ENCODE measurements around the gene ACER3.

ACER3 gene

GRCh38 chr11:76972051-76972450 lies 111.3 kb downstream of the ACER3 start:
- Histone ChIP-seq H3K4me3 (no peak overlapping the region), H3K9ac (no peak overlapping the region), H3K4me2 (no peak overlapping the region), H3K9me3 (replicated peaks in 1 of 11) (peaks cover 19 to 35% (median 27%) of the 10 kb centered on the region in 11 experiments), H3K27me3 (no peaks in the 10 kb centered on the region), H3K27ac (no peak overlapping the region), H3K4me1 (no peaks in the 10 kb centered on the region), H4K20me1 (no peaks in the 10 kb centered on the region), H3K36me3 (peaks cover 0 to 43% (median 11%) of the 10 kb centered on the region in 11 experiments; a peak in 15 of 22 replicates)
- TF ChIP-seq Cebpa-rat (IDR thresholded peaks at IDR 0.05) = no peak

- no peak overlapping the region for H3K9ac ChIP-seq
- H3K9me3 ChIP-seq (replicated peaks in 1 of 11) = peaks cover 39 to 55% (median 48%) of the 10 kb centered on the region in 11 experiments
- H3K27ac ChIP-seq = no peak overlapping the region
- H3K4me1 ChIP-seq = no peaks in the 10 kb centered on the region
- no peaks in the 10 kb centered on the region for H3K27me3 ChIP-seq
- no peak overlapping the region for H3K4me3 ChIP-seq
- no peaks in the 10 kb centered on the region for H4K20me1 ChIP-seq
- no peak for TF ChIP-seq Cebpa-rat (IDR thresholded peaks at IDR 0.05)
- peaks cover 17 to 66% (median 32%) of the 10 kb centered on the region in 11 experiments for H3K36me3 ChIP-seq
- no peak overlapping the region for H3K4me2 ChIP-seq
Observed at GRCh38 chr11:76974179-76974891, 113.6 kb downstream of the ACER3 start.

- Histone ChIP-seq H3K4me1 (no peaks in the 10 kb centered on the region), H3K27ac (no peak overlapping the region), H3K9me3 (replicated peaks in 1 of 11) (peaks cover 39 to 50% (median 46%) of the 10 kb centered on the region in 11 experiments), H3K4me2 (no peak overlapping the region), H3K9ac (no peak overlapping the region), H3K4me3 (no peak overlapping the region), H4K20me1 (0 out of 22 replicates have a peak, but pooled peaks cover 0 to under 1% (median 0%) of the 10 kb centered on the region in 11 experiments), H3K27me3 (no peaks in the 10 kb centered on the region), H3K36me3 (peaks cover 17 to 72% (median 32%) of the 10 kb centered on the region in 11 experiments)
- TF ChIP-seq Cebpa-rat (IDR thresholded peaks at IDR 0.05) = no peak
Observed at GRCh38 chr11:76975513-76975912, 114.8 kb downstream of the ACER3 start.

DNA sequence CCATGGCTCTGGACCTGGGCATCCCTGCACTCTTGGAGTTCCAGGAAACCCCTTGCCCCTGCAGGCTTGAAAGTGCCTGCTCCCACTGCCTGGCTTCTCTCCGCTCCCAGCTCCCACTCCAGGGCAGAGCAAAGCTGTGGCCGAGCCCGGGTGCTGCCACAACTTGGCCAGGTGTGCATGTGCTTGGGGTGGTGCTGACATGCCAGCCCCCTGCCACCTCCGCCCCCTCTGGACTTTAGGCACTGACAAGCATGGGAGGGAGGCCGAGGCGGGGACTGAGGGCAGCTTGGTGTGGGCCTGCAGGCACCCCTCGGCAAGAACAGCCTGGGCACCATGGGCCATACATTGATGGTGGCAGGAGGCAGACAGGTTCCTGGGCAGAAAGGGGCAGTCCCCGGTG lies 117.1 kb downstream of the ACER3 start:
- Histone ChIP-seq H3K27me3 (no peaks in the 10 kb centered on the region), H4K20me1 (0 out of 22 replicates have a peak, but pooled peaks cover 0 to 3% (median 0%) of the 10 kb centered on the region in 11 experiments), H3K9ac (no peak overlapping the region), H3K9me3 (replicated peaks in 1 of 11) (peaks cover 22 to 31% (median 25%) of the 10 kb centered on the region in 11 experiments), H3K4me3 (peak overlapping the region in 3 of 10 experiments; percentile 26 to 40 (median 26); a peak in 3 of 20 replicates), H3K36me3 (peaks cover 16 to 51% (median 25%) of the 10 kb centered on the region in 11 experiments), H3K4me2 (no peak overlapping the region), H3K27ac (no peak overlapping the region), H3K4me1 (no peaks in the 10 kb centered on the region)
- no peak for TF ChIP-seq Cebpa-rat (IDR thresholded peaks at IDR 0.05)

GRCh38 chr11:76978239-76978638 lies 117.5 kb downstream of the ACER3 start:
- Histone ChIP-seq H3K9me3 (replicated peaks in 1 of 11) (peaks cover 22 to 29% (median 23%) of the 10 kb centered on the region in 11 experiments), H3K9ac (no peak overlapping the region), H3K4me2 (no peak overlapping the region), H3K36me3 (peaks cover 16 to 50% (median 24%) of the 10 kb centered on the region in 11 experiments), H3K4me3 (0 out of 20 replicates have a peak overlapping the region, but pooled peaks of 2 of the 10 experiments have one; percentile 26 to 40), H3K27me3 (no peaks in the 10 kb centered on the region), H4K20me1 (0 out of 22 replicates have a peak, but pooled peaks cover 0 to 3% (median 0%) of the 10 kb centered on the region in 11 experiments), H3K27ac (no peak overlapping the region), H3K4me1 (no peaks in the 10 kb centered on the region)
- no peak for TF ChIP-seq Cebpa-rat (IDR thresholded peaks at IDR 0.05)

DNA sequence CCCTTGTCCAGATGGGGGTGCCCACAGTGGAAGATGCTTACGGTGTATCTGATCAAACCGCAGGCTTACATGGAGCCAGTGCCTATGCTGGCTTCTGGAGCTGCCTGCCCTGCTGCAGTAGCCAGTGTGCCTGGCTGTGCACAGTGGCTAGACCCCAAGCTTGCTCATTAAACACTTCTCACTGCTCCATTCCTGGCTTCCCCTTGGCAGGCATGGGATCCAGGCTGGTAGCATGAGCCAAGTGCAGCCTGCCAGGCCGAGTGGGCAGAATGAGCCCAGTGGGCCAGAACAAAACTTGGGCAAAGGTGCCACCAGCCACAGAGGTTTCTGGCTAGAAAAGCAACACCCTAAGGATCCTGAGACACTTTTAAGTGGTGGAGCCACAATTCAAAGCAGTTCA lies 118.1 kb downstream of the ACER3 start:
- Histone ChIP-seq H3K9me3 (replicated peaks in 1 of 11) (peaks cover 22 to 26% (median 23%) of the 10 kb centered on the region in 11 experiments), H3K27me3 (no peaks in the 10 kb centered on the region), H3K4me1 (no peaks in the 10 kb centered on the region), H3K36me3 (peaks cover 16 to 52% (median 24%) of the 10 kb centered on the region in 11 experiments), H3K27ac (no peak overlapping the region), H3K4me3 (no peak overlapping the region), H3K4me2 (no peak overlapping the region), H4K20me1 (0 out of 22 replicates have a peak, but pooled peaks cover 0 to 3% (median 0%) of the 10 kb centered on the region in 11 experiments), H3K9ac (no peak overlapping the region)
- TF ChIP-seq Cebpa-rat (IDR thresholded peaks at IDR 0.05) = no peak

GRCh38 chr11:76980196-76980595 lies 119.5 kb downstream of the ACER3 start:
- Histone ChIP-seq H3K4me3 (no peak overlapping the region), H3K27ac (no peak overlapping the region), H3K4me1 (no peaks in the 10 kb centered on the region), H3K27me3 (no peaks in the 10 kb centered on the region), H3K36me3 (peaks cover 16 to 66% (median 24%) of the 10 kb centered on the region in 11 experiments), H3K9me3 (replicated peaks in 1 of 11) (peaks cover 22 to 26% (median 23%) of the 10 kb centered on the region in 11 experiments), H3K9ac (no peak overlapping the region), H3K4me2 (no peak overlapping the region), H4K20me1 (0 out of 22 replicates have a peak, but pooled peaks cover 0 to 3% (median 0%) of the 10 kb centered on the region in 11 experiments)
- no peak for TF ChIP-seq Cebpa-rat (IDR thresholded peaks at IDR 0.05)

GRCh38 chr11:76984743-76985142 lies 124.0 kb downstream of the ACER3 start:
- Histone ChIP-seq H3K36me3 (peaks cover 0 to 64% (median 7%) of the 10 kb centered on the region in 11 experiments; a peak in 10 of 22 replicates), H3K27me3 (no peaks in the 10 kb centered on the region), H4K20me1 (0 out of 22 replicates have a peak, but pooled peaks cover 0 to 3% (median 0%) of the 10 kb centered on the region in 11 experiments), H3K4me2 (no peak overlapping the region), H3K9ac (no peak overlapping the region), H3K4me1 (no peaks in the 10 kb centered on the region), H3K4me3 (no peak overlapping the region), H3K27ac (no peak overlapping the region), H3K9me3 (replicated peaks in 1 of 11) (no peaks in the 10 kb centered on the region)
- no peak for TF ChIP-seq Cebpa-rat (IDR thresholded peaks at IDR 0.05)

- no peak for TF ChIP-seq Cebpa-rat (IDR thresholded peaks at IDR 0.05)
- Histone ChIP-seq H3K4me1 (no peaks in the 10 kb centered on the region), H3K9me3 (replicated peaks in 1 of 11) (no peaks in the 10 kb centered on the region), H3K4me3 (no peak overlapping the region), H3K9ac (no peak overlapping the region), H4K20me1 (no peaks in the 10 kb centered on the region), H3K27ac (no peak overlapping the region), H3K4me2 (no peak overlapping the region), H3K36me3 (peaks cover 0 to 84% (median 11%) of the 10 kb centered on the region in 11 experiments; a peak in 11 of 22 replicates), H3K27me3 (no peaks in the 10 kb centered on the region)
Observed at GRCh38 chr11:76987203-76987602, 126.5 kb downstream of the ACER3 start.
